H9 (cell line): ENCODE results near the gene CNBP. TPM values are rescaled to one million over a fixed set of nuclear protein-coding genes. Genes with fewer than 3 reads are reported as not detected.
"Not testable (repeated sequence)": the region's sequence is repeated elsewhere in the genome, so short reads cannot be mapped to it uniquely, and the experiment has no call there.

Experiments
- DNase-seq: peaks from one replicate; pipeline ENCODE4 v3.0.0-alpha.2; 2017
- H2AFZ ChIP-seq: one replicate; pipeline ENCODE4 v1.6.1; 2013; ENCODE audit warnings: mild to moderate bottlenecking, low read length, control low read depth, moderate library complexity
- H2AK5ac ChIP-seq: 2 replicates; pipeline ENCODE4 v1.6.1; 2013; ENCODE audit warnings: low read length, control low read depth, mixed read lengths; ENCODE audit not compliant: insufficient read length
- H2BK120ac ChIP-seq: one replicate; pipeline ENCODE4 v1.6.1; 2013; ENCODE audit warnings: low read depth, mild to moderate bottlenecking, low read length, control low read depth, inconsistent platforms; ENCODE audit not compliant: poor library complexity, severe bottlenecking
- H2BK12ac ChIP-seq: 2 replicates; pipeline ENCODE4 v1.6.1; 2013; ENCODE audit warnings: low read length, control low read depth, mixed read lengths, low read depth; ENCODE audit not compliant: insufficient read length
- H2BK15ac ChIP-seq: 2 replicates; pipeline ENCODE4 v1.6.1; 2013; ENCODE audit warnings: low read depth, low read length, control low read depth
- H2BK20ac ChIP-seq: one replicate; pipeline ENCODE4 v1.6.1; 2013; ENCODE audit warnings: low read depth, mild to moderate bottlenecking, low read length, control low read depth, inconsistent platforms; ENCODE audit not compliant: poor library complexity, severe bottlenecking
- H2BK5ac ChIP-seq: 2 replicates; pipeline ENCODE4 v1.6.1; 2013; ENCODE audit warnings: low read length, control low read depth, mixed read lengths; ENCODE audit not compliant: insufficient read length
- H3K14ac ChIP-seq: 2 replicates; pipeline ENCODE4 v1.6.1; 2013; ENCODE audit warnings: low read length, control low read depth; ENCODE audit not compliant: insufficient read depth
- H3K18ac ChIP-seq: 2 replicates; pipeline ENCODE4 v1.6.1; 2013; ENCODE audit warnings: low read depth, mild to moderate bottlenecking, mixed read lengths, low read length, control low read depth; ENCODE audit not compliant: insufficient read length
- H3K23ac ChIP-seq: 2 replicates; pipeline ENCODE4 v1.6.1; 2013; ENCODE audit warnings: low read length, control low read depth, mixed read lengths, low read depth; ENCODE audit not compliant: insufficient read length
- H3K23me2 ChIP-seq: 2 replicates; pipeline ENCODE4 v1.6.1; 2013; ENCODE audit warnings: low read depth, mild to moderate bottlenecking, mixed read lengths, low read length, control low read depth; ENCODE audit not compliant: insufficient read length, poor library complexity, severe bottlenecking
- H3K27ac ChIP-seq: 2 replicates; pipeline ENCODE4 v1.5.1; 2013; ENCODE audit warnings: low read length, control low read depth, mixed read lengths, low read depth; ENCODE audit not compliant: insufficient read length
- H3K27me3 ChIP-seq: 2 replicates; pipeline ENCODE4 v1.6.1; 2013; ENCODE audit warnings: low read length, control low read depth, inconsistent platforms; ENCODE audit not compliant: insufficient read depth
- H3K4ac ChIP-seq: 2 replicates; pipeline ENCODE4 v1.6.1; 2013; ENCODE audit warnings: low read depth, mild to moderate bottlenecking, control low read depth, inconsistent platforms, low read length, moderate library complexity
- H3K4me1 ChIP-seq: 2 replicates; pipeline ENCODE4 v1.6.1; 2013; ENCODE audit warnings: low read length, control low read depth, inconsistent platforms; ENCODE audit not compliant: insufficient read depth
- H3K4me2 ChIP-seq: 2 replicates; pipeline ENCODE4 v1.6.1; 2013; ENCODE audit warnings: low read length, control low read depth, mixed read lengths; ENCODE audit not compliant: insufficient read length, insufficient read depth
- H3K56ac ChIP-seq: 2 replicates; pipeline ENCODE4 v1.6.1; 2013; ENCODE audit warnings: low read depth, mild to moderate bottlenecking, mixed read lengths, low read length, control low read depth; ENCODE audit not compliant: insufficient read length
- H3K79me1 ChIP-seq: 2 replicates; pipeline ENCODE4 v1.6.1; 2013; ENCODE audit warnings: low read depth, mild to moderate bottlenecking, moderate library complexity, low read length, control low read depth, inconsistent platforms; ENCODE audit not compliant: insufficient read depth, poor library complexity, severe bottlenecking
- H3K79me2 ChIP-seq: 2 replicates; pipeline ENCODE4 v1.6.1; 2013; ENCODE audit warnings: low read length, control low read depth, inconsistent platforms; ENCODE audit not compliant: insufficient read depth
- H3K9ac ChIP-seq: 2 replicates; pipeline ENCODE4 v1.6.1; 2013; ENCODE audit warnings: low read length, control low read depth, mixed read lengths; ENCODE audit not compliant: insufficient read length; ENCODE audit errors: extremely low read depth
- H3K9me3 ChIP-seq: one replicate; pipeline ENCODE4 v1.6.1; 2013; ENCODE audit warnings: low read depth, low read length, inconsistent platforms; ENCODE audit not compliant: control insufficient read depth
- H3T11ph ChIP-seq: one replicate; pipeline ENCODE4 v1.6.1; 2013; ENCODE audit warnings: mild to moderate bottlenecking, low read length, control low read depth, inconsistent platforms
- H4K20me1 ChIP-seq: one replicate; pipeline ENCODE4 v1.6.1; 2013; ENCODE audit not compliant: control insufficient read depth, insufficient read length, insufficient read depth
- H4K5ac ChIP-seq: 2 replicates; pipeline ENCODE4 v1.6.1; 2013; ENCODE audit warnings: low read depth, mild to moderate bottlenecking, mixed read lengths, low read length, control low read depth; ENCODE audit not compliant: insufficient read length
- H4K8ac ChIP-seq: replicated peaks from 2 replicates; pipeline ENCODE4 v1.6.1; 2013; ENCODE audit warnings: low read length, control low read depth, mixed read lengths, low read depth; ENCODE audit not compliant: insufficient read length
- H4K91ac ChIP-seq: 2 replicates; pipeline ENCODE4 v1.6.1; 2013; ENCODE audit warnings: low read depth, mild to moderate bottlenecking, moderate library complexity, mixed read lengths, low read length, control low read depth; ENCODE audit not compliant: insufficient read length
- H3K27ac Mint-ChIP-seq, 3 experiments: 2 replicates in 2 of 3; 3 replicates in 1 of 3; pipeline ENCODE4 v1.8.0; 2020 to 2021; ENCODE audit warnings: mixed read lengths in 3 of 3, mild to moderate bottlenecking in 1 of 3, moderate library complexity in 1 of 3
- H3K27me3 Mint-ChIP-seq: 2 replicates; pipeline ENCODE4 v1.8.0; 2021; ENCODE audit warnings: low read depth, mild to moderate bottlenecking, moderate library complexity, mixed read lengths
- H3K36me3 Mint-ChIP-seq, 3 experiments: 2 replicates in 2 of 3; 3 replicates in 1 of 3; pipeline ENCODE4 v1.8.0; 2020 to 2021; ENCODE audit warnings: low read depth in 3 of 3, mixed read lengths in 3 of 3; ENCODE audit not compliant: insufficient read depth in 1 of 3
- H3K4me1 Mint-ChIP-seq, 2 experiments: 2 replicates each; pipeline ENCODE4 v1.8.0; 2020; ENCODE audit warnings: mixed read lengths in 2 of 2
- H3K4me3 Mint-ChIP-seq, 2 experiments: 2 replicates in 1 of 2; 3 replicates in 1 of 2; pipeline ENCODE4 v1.8.0; 2020 to 2021; ENCODE audit warnings: mild to moderate bottlenecking in 2 of 2, mixed read lengths in 2 of 2, moderate library complexity in 1 of 2
- H3K9me3 Mint-ChIP-seq, 2 experiments: 2 replicates in 1 of 2; 3 replicates in 1 of 2; pipeline ENCODE4 v1.8.0; 2020; ENCODE audit warnings: mild to moderate bottlenecking in 2 of 2, mixed read lengths in 2 of 2, moderate library complexity in 1 of 2
- CTCF ChIP-seq: fragments of 200-600 bp; sonication (generic); conservative IDR thresholded peaks from 3 replicates; pipeline ENCODE4 v1.8.0; 2021; ENCODE audit warnings: antibody characterized with exemption, mild to moderate bottlenecking
- WGBS: extraction: QIAGEN DNeasy Blood & Tissue Kit; methylation state at CpG from one replicate; pipeline ENCODE4 v1.1.7; 2013; ENCODE audit warnings: missing lambda C conversion rate, low lambda C conversion rate, mixed read lengths; ENCODE audit not compliant: insufficient read length; ENCODE audit errors: extremely low coverage; 5-methylcytosine and 5-hydroxymethylcytosine counted together
- total RNA-seq: library from RNA; stranded (reverse); gene quantifications from 2 replicates; pipeline ENCODE4 v1.2.1, GENCODE V29; 2021

The CNBP gene
- total RNA-seq, 1 experiment from 2014 or later = 433 TPM

GRCh38 chr3:129195731-129196256 is 12.1 kb upstream of the CNBP start:
- no peak overlapping the region for H2BK12ac ChIP-seq
- no peak overlapping the region for H3K9ac ChIP-seq
- no peaks in the 10 kb centered on the region for H3K4me1 Mint-ChIP-seq
- H4K5ac ChIP-seq = no peak overlapping the region
- no peak for TF ChIP-seq CTCF
- no peak overlapping the region for H3K18ac ChIP-seq
- H3K4me1 ChIP-seq = no peaks in the 10 kb centered on the region
- no peak overlapping the region for H3K4me3 Mint-ChIP-seq
- no peaks in the 10 kb centered on the region for H3K27me3 ChIP-seq
- H3K23ac ChIP-seq = no peak overlapping the region
- no peaks in the 10 kb centered on the region; the same call in 1 of the 2 replicates for H3K27me3 Mint-ChIP-seq
- no peak overlapping the region for H2AK5ac ChIP-seq
- no peak overlapping the region for H2BK15ac ChIP-seq
- no peaks in the 10 kb centered on the region for H3K23me2 ChIP-seq
- H2BK5ac ChIP-seq = no peak overlapping the region
- no CpG with 5 or more reads among the region's 6 CpGs for WGBS
- H2BK120ac ChIP-seq = no peak overlapping the region
- H3K79me1 ChIP-seq = no peaks in the 10 kb centered on the region
- no peaks in the 10 kb centered on the region for H4K20me1 ChIP-seq
- no peak overlapping the region for H3K56ac ChIP-seq
- no peak overlapping the region for H3T11ph ChIP-seq
- no peaks in the 10 kb centered on the region for H3K79me2 ChIP-seq
- DNase-seq = no peak
- H3K36me3 Mint-ChIP-seq = no peaks in the 10 kb centered on the region
- peak overlapping the region in 1 of 3 experiments; percentile 73; a peak in 1 of 7 replicates for H3K27ac Mint-ChIP-seq
- no peaks in the 10 kb centered on the region for H3K9me3 ChIP-seq
- no peak overlapping the region for H4K8ac ChIP-seq
- no peak overlapping the region for H3K4ac ChIP-seq
- no peak overlapping the region for H3K27ac ChIP-seq
- no peak overlapping the region for H3K14ac ChIP-seq
- H3K4me2 ChIP-seq = no peak overlapping the region
- H4K91ac ChIP-seq = no peak overlapping the region
- no peaks in the 10 kb centered on the region for H3K9me3 Mint-ChIP-seq
- no peak overlapping the region for H2AFZ ChIP-seq
- H2BK20ac ChIP-seq = no peak overlapping the region

GRCh38 chr3:129189793-129190192 is 6.1 kb upstream of the CNBP start:
- H3K27me3 ChIP-seq, H2BK15ac ChIP-seq, H4K8ac ChIP-seq, H3K9me3 Mint-ChIP-seq, H2AK5ac ChIP-seq, H3K23ac ChIP-seq, H3K56ac ChIP-seq, H3T11ph ChIP-seq, H3K27ac Mint-ChIP-seq, H3K9ac ChIP-seq, H3K23me2 ChIP-seq, H3K18ac ChIP-seq, H4K5ac ChIP-seq, H2BK12ac ChIP-seq, H3K4me3 Mint-ChIP-seq, H3K27ac ChIP-seq, H3K4ac ChIP-seq, H2BK120ac ChIP-seq, H3K4me2 ChIP-seq, H4K91ac ChIP-seq, H3K27me3 Mint-ChIP-seq, H2BK20ac ChIP-seq, H2AFZ ChIP-seq, DNase-seq, H3K4me1 Mint-ChIP-seq, H4K20me1 ChIP-seq, H3K79me1 ChIP-seq, H2BK5ac ChIP-seq, H3K14ac ChIP-seq, H3K79me2 ChIP-seq, H3K4me1 ChIP-seq, H3K36me3 Mint-ChIP-seq, H3K9me3 ChIP-seq: not testable (repeated sequence)
- no CpG with 5 or more reads among the region's 8 CpGs for WGBS
